HG02610 (cell line): ENCODE results near the gene RNASET2.
"Not testable (repeated sequence)": the region's sequence is repeated elsewhere in the genome, so short reads cannot be mapped to it uniquely, and the experiment has no call there.

Source experiments
- ATAC-seq: cut with Tn5 transposase; IDR thresholded peaks from one replicate; pipeline ENCODE4 v1.9.1; 2021; ENCODE audit warnings: mild to moderate bottlenecking, moderate library complexity; ENCODE audit not compliant: unreplicated experiment

Gene RNASET2

DNA sequence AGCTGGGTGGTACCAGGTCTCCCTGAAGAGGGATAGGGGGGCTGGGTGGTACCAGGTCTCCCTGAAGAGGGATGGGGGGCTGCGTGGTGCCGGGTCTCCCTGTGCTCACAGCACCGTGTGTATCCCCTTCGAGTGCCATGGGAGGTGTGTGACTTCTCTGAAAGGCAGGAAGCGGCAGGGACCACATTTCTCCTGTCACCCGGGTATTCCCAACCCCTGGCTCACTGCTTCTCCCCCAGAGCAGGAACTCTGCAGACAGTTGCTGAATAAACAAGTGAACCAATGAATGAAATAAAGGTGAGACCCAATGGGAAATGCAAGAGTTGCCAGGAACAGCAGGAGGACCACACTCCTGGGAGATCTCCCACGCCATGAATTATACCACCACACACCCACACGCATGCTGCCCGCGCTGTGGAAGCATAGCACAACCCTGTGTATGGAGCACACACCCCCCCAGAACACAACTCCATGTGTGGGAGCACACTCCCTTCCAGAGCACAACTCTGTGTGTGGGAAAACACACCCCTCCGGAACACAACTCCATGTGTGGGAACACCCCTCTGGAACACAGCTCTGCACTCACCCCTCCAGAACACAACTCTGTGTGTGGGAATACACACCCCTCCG, 50.7 kb downstream of the RNASET2 start:
- no peak for ATAC-seq

DNA sequence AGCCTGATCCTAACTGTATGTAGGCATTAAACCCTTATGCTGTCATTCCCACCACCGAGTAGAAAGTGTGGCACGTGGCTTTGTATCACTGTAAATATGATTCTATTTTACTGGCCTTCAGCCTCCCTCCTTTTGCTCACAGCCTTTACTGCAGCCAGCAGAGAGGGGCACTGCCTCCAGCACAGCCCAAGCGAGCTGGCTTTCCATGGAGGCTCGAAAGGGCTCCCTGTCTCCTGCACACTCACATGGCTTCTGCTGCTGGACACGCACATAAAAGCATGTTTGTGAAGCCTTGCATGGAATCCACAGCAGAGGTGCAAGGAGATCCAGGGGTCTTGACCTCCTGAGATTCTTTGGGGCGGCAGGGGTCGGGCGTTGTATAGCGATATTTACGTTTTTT, 51.3 kb downstream of the RNASET2 start:
- ATAC-seq = no peak

DNA sequence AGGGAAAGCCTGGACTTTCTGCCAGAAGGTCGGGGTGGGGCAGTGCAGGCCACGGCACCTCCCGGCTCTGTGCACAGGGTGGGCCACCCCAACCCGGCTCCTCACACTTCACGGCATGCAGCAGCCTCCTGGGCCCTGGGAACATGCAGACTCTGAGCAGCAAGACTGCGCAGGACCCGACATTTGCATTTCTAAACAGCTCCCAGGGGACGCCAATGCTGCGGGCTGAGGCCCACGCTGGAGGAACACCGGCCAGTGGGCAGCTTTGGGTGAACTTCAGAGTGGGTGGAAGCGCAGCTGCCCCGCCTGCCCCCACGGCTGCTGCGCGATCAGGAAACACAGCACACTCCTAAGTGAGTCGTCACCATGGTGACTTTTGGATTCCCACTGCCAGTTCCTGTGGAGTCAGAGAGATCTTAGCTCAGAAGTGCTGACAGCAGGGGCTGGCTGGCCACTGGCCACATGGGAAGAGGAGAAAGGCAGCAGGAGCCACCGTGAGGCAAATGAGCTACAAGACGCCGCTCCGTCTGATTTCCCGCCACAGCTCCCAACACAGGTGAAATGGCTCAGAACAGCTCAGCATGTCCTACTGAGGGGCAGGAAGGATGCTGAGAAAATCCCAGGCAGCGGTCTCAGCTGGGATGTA, 52.1 kb downstream of the RNASET2 start:
- ATAC-seq = no peak

DNA sequence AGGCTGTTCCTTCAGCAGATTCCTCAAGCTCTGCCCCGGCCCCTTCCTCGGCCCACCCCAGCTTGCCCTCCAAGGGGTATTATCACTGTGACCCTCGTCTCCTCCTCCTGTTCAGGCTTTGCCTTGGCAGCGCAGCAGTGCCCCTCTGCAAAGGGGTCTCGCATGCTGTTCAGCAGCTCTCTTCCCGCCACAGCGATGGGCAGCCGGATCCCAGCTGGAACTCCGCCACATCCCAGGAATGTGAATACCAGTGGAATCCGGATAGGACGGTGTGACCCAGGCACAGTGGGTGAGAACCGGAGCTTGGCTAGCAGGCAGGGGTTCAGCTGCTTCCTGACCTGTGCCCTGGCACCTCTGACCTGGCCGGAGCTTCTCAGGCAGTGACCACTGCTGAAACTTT, 52.9 kb downstream of the RNASET2 start:
- no peak for ATAC-seq

DNA sequence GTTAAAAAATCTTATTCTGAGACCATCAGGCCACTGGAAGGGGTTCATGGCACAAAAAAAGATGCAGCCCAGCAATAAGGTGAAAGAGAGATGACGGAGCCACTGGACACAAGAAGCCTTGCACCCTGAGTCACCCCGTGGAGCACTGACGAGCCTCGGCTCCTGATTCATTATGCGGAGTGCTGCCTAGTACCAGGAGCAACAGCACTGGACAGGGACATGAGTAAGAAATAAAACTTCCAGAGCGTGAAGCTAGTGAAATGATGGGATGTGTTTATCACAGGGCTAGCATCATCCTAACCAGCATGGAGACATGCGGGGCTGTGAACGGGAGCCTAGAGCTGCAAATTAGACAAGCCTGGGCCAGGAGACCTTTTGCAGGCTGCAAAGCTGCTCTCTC, 53.3 kb downstream of the RNASET2 start:
- no peak for ATAC-seq

DNA sequence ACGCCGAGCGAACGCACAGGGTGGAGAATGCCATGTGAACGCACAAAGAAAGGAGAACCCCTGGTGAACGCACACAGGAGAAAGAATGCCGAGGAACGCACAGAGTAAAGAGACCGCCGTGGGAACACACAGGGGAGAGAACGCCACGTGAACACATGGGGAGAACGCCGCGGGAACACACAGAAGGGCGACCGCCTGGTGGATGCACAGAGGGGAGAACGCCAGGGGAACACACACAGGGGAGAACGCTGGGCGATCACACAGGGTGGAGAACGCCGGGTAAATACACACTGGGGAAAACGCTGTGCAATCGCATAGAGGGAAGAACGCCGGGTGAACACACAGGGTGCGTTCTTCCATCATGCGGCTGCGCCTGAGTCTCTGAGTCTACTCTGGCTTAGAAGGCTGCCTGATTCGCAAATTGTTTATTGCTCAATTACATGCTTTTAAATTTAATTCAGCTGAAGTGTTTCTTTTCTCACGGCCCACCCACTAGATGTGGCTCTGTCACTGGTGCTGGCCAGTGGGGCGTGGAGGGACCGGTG, 54.1 kb downstream of the RNASET2 start:
- ATAC-seq = no peak

DNA sequence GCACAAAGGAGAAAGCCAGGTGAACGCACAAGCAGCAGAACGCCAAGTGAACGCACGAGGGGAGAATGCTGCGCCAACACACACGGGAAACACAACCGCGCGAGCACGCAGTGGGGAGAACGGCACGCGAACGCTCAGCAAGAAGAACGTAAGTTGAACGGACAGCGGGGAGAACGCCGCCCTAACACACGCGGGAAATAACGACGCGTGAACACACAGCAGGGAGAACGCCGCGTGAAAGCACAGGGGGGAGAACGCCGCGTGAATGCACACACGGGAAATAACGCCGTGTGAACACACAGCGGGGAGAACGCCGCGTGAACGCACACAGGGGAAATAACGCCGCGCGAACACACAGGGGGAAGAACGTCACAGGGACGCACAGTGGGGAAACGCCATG, 54.7 kb downstream of the RNASET2 start:
- no peak for ATAC-seq

DNA sequence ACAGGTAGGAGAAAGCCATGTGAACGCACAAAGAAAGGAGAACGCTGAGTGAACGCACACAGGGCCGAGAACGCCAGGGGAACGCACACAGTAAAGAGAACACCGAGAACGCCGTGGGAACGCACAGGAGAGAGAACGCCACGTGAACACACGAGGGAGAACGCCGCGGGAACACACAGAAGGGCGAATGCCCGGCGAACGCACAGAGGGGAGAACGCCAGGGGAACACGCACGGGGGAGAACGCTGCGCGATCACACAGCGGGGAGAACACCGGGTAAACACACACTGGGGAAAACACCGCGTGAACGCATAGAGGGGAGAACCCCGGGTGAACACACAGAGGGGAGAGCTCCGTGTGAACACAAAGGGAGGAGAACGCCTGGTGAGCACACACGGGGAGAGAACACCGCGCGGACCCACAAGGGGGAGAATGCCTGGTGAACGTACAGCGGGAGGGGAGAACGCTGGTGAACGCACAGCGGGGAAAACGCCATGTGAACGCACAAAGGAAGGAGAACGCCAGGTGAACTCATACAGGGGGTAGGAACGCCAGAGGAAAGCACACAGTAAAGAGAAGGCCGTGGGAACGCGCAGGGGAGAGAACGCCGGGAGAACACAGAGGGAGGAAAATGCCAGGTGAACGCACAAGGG, 55.3 kb downstream of the RNASET2 start:
- no peak for ATAC-seq

DNA sequence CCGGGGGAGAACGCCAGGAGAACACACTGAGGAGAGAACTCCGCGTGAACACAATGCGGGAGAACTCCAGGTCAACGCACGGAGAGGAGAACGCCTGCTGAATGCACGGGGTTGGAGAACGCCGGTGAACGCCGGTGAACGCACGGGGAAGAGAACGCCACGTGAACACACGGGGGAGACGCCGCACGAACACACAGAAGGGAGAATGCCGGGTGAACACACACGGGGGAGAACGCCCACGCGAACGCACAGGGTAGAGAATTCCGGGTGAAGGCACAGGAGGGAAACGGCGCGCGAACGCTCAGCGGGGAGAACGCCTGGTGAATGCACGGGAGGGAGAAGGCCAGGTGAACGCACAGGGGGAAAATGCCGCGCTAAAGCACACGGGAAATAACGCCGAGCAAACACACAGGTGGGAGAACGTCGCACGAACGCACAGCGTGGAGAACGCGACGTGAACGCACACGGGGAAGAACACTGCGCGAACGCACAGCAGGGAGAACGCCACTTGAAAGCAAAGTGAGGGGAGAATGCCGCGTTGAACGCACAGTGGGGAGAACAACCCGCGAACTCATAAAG, 56.1 kb downstream of the RNASET2 start:
- no peak for ATAC-seq

DNA sequence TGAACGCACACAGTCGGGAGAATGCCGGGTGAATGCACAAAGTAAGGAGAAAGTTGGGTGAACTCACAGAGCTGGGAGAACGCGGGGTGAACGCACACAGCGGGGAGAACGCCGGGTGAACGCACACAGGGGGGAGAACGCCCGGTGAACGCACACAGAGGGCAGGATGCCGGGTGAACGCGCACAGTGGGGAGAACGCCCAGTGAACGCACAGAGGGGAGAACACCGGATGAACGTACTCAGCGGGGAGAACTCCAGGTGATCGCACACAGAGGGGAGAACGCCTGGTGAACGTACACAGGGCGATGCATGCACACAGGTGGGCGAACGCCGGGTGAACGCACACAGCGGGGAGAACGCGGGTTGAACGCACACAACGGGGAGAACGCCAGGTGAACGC, 57.4 kb downstream of the RNASET2 start:
- no peak for ATAC-seq

DNA sequence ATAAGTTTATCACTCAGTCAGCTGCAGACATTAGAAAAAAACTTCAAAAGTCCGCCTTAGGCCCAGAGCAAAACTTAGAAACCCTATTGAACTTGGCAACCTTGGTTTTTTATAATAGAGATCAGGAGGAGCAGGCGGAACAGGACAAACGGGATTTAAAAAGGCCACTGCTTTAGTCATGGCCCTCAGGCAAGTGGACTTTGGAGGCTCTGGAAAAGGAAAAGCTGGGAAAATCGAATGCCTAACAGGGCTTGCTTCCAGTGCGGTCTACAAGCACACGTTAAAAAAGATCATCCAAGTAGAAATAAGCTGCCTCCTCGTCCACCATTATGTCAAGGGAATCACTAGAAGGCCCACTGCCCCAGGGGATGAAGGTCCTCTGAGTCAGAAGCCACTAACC, 61.7 kb downstream of the RNASET2 start:
- not testable (repeated sequence) for ATAC-seq

DNA sequence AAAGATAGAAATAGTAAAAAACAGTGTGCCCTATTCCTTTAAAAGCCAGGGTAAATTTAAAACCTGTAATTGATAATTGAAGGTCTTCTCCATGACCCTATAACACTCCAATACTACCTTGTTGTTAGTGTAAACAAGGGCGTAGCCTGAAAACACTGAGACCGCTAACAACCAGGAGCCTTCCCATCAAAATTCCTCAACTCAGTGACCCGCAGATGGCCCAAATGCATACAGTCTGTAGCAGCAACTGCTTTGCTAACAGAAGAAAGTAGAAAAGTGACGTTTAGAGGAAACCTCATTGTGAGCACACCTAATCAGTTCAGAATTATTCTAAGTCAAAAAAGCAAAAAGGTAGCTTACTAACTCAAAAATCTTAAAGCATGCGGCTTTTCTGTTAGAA, 63.9 kb downstream of the RNASET2 start:
- not testable (repeated sequence) for ATAC-seq

DNA sequence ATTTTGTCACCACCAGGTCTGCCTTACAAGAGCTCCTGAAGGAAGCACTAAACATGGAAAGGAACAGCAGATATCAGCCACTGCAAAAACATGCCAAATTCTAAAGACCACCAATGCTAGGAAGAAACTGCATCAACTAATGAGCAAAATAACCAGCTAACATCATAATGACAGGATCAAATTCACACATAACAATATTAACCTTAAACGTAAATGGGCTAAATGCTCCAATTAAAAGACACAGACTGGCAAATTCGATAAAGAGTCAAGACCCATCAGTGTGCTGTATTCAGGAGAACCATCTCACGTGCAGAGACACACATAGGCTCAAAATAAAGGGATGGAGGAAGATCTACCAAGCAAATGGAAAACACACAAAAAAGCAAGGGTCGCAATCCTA, 69.6 kb downstream of the RNASET2 start:
- ATAC-seq = not testable (repeated sequence)

DNA sequence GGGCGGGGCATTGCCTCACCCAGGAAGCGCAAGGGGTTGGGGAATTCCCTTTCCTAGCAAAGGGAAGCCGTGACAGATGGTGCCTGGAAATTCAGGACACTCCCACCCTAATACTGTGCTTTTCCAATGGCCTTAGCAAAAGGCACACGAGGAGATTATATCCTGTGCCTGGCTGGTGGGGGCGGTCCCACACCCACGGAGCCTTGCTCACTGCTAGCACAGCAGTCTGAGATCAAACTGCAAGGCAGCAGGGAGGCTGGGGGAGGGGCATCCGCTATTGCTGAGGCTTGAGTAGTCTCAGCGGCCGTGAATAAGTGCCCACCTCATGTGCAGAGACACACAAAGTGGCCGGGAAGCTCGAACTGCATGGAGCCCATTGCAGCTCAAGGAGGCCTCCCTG, 71.4 kb downstream of the RNASET2 start:
- not testable (repeated sequence) for ATAC-seq

DNA sequence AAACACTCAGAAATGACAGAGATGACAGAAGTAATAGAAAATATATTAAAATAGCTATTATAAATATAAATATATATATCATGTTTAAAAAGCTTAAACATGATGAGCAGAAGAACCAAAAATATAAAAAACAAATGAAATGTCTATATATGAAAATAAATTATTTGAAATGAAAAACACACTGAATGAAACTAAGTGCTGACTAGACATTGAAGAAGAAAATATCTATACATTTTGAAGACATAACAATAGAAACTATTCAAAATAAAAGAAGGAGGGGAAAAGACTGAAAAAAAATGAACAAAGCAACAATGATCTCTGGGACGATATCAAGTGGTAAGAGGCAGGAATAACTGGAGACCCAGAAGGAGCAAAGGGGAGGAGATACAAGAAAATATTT, 76.8 kb downstream of the RNASET2 start:
- no peak for ATAC-seq
